Mammary epithelial cell (primary cell): ENCODE results near the gene SCN10A.

Source experiments
- EZH2 ChIP-seq: IDR thresholded peaks from 2 replicates; pipeline ENCODE4 v1.6.1; 2012; ENCODE audit warnings: low read length, inconsistent platforms, borderline replicate concordance
- TF ChIP-seq, protein P1 (sequence below), 2 donors: IDR thresholded peaks in 1 of 2; conservative IDR thresholded peaks in 1 of 2; 2 replicates each; pipeline ENCODE4 v1.5.1; 2011 to 2012; ENCODE audit warnings: inconsistent platforms in 2 of 2, low read length in 2 of 2, mild to moderate bottlenecking in 2 of 2, control low read depth in 1 of 2, low read depth in 1 of 2; ENCODE audit not compliant: insufficient read depth in 1 of 2; ENCODE audit errors: extremely low read depth in 1 of 2

GRCh38 chr3:38721207-38721772, 94.7 kb downstream of the SCN10A start:
- TF ChIP-seq, protein P1, sequence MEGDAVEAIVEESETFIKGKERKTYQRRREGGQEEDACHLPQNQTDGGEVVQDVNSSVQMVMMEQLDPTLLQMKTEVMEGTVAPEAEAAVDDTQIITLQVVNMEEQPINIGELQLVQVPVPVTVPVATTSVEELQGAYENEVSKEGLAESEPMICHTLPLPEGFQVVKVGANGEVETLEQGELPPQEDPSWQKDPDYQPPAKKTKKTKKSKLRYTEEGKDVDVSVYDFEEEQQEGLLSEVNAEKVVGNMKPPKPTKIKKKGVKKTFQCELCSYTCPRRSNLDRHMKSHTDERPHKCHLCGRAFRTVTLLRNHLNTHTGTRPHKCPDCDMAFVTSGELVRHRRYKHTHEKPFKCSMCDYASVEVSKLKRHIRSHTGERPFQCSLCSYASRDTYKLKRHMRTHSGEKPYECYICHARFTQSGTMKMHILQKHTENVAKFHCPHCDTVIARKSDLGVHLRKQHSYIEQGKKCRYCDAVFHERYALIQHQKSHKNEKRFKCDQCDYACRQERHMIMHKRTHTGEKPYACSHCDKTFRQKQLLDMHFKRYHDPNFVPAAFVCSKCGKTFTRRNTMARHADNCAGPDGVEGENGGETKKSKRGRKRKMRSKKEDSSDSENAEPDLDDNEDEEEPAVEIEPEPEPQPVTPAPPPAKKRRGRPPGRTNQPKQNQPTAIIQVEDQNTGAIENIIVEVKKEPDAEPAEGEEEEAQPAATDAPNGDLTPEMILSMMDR (conservative IDR thresholded peaks at IDR 0.05 in 1 of 2, IDR thresholded peaks at IDR 0.05 in 1 of 2; ENCODE audit: extremely low read depth in 1 of 2, insufficient read depth in 1 of 2, low read depth in 1 of 2, low read length in 2 of 2) = no peak
- no peak for TF ChIP-seq EZH2
